Measurements from ENCODE around the gene EFS. TPM values are rescaled to one million over a fixed set of nuclear protein-coding genes. Genes with fewer than 3 reads are reported as not detected.

The EFS gene
- total RNA-seq, 1 donor from 2014 or later, result 29.6 TPM

DNA sequence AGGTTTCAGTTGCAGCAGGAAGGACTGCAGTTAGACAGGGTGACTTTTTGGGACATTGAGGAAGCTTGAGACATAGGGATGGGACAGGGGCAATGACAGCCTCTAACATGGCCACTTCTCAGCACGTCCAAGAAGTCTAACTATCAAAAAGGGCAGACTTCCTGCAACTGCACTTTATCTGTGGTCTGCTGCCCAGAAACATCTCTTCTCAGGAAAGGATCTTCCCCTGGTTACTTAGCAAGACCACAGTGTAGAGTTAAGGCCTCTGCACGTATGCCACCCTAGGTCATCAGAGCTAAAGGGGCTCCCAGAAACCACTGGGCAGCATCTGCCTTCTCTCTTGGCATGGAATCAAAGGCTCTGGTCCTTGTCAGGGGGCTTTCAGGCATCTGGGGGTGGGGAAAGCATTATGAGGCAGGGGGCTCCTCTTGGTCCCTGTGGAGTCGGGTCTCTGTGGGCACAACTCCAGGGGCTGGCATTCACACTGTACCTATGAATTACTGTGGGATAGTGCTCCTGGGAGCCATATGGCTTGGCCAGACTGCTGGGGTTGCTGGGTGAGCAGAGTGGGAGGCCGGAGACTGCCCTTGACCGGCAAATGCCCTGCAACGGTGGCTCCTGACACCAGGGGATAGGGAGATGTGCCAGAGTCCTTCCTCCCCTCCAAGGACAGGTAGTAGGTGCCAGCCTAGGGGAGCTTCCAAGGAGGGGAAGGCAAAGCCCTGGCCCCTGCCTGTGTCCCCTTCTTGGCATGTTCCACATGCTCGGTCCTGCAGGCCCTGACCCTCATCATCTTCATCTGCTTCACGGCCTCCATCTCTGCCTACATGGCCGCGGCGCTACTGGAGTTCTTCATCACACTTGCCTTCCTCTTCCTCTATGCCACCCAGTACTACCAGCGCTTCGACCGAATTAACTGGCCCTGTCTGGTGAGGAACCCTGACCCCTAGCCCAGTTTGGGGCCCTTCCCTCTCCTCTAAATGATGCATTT is 12.9 kb upstream of the EFS start:
- Mint-ChIP-seq H3K9me3 (ENCODE audit: low read depth) (no peaks in the 10 kb centered on the region), H3K27ac (ENCODE audit: unreplicated experiment) (no peak overlapping the region), H3K27me3 (ENCODE audit: low read depth) (peaks cover 35% of the 10 kb centered on the region), H3K4me1 (ENCODE audit: low read depth) (no peaks in the 10 kb centered on the region), H3K36me3 (ENCODE audit: low read depth) (no peaks in the 10 kb centered on the region), H3K4me3 (ENCODE audit: unreplicated experiment) (no peak overlapping the region)
- TF ChIP-seq, protein P1, sequence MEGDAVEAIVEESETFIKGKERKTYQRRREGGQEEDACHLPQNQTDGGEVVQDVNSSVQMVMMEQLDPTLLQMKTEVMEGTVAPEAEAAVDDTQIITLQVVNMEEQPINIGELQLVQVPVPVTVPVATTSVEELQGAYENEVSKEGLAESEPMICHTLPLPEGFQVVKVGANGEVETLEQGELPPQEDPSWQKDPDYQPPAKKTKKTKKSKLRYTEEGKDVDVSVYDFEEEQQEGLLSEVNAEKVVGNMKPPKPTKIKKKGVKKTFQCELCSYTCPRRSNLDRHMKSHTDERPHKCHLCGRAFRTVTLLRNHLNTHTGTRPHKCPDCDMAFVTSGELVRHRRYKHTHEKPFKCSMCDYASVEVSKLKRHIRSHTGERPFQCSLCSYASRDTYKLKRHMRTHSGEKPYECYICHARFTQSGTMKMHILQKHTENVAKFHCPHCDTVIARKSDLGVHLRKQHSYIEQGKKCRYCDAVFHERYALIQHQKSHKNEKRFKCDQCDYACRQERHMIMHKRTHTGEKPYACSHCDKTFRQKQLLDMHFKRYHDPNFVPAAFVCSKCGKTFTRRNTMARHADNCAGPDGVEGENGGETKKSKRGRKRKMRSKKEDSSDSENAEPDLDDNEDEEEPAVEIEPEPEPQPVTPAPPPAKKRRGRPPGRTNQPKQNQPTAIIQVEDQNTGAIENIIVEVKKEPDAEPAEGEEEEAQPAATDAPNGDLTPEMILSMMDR (IDR thresholded peaks at IDR 0.05), result no peak
- DNase-seq (ENCODE audit: low spot score), result no peak

GRCh38 chr14:23377198-23377550 is 12.2 kb upstream of the EFS start:
- no peak overlapping the region for H3K4me3 Mint-ChIP-seq (ENCODE audit: unreplicated experiment)
- H3K27ac Mint-ChIP-seq (ENCODE audit: unreplicated experiment), result no peak overlapping the region
- TF ChIP-seq, protein P1 (IDR thresholded peaks at IDR 0.05), result no peak
- H3K9me3 Mint-ChIP-seq (ENCODE audit: low read depth), result no peaks in the 10 kb centered on the region
- no peaks in the 10 kb centered on the region for H3K4me1 Mint-ChIP-seq (ENCODE audit: low read depth)
- DNase-seq (ENCODE audit: low spot score), result no peak
- peaks cover 28% of the 10 kb centered on the region for H3K27me3 Mint-ChIP-seq (ENCODE audit: low read depth)
- no peaks in the 10 kb centered on the region for H3K36me3 Mint-ChIP-seq (ENCODE audit: low read depth)

DNA sequence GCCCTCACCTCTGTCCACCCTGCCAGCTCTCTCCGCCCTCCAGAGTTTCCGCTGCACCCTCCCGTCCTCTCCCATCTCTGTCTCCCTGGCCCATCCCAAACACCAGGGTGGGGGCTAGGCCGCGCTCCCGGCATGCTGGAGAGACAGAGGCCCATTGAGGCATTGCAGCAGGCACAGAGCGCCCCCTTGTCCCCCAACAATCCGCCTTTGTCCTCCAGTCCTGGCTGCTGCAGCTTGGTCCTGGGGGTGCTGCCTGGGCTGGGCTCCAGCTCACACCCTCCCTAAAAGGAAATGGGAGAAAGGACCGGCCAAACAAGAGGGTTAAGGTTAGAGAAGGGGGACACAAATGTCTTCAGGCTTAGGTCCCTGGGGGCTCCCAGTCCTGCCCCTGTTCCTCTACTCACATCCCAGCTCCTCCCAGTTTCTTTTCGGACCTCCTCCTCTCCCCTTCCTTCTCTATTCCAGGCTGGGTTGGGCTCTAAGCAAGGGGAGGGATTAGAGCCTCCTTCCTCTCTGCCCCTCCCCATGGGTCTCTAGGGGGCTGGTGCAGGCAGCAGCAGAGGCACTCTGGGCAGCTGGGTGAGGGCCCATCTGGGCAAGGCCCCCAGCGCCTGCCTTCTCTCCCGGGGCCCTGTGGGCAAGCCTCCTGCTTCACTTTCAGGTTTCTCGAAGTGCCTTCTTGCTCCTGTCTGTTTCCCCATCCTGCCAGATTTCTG is 11.7 kb upstream of the EFS start, which contains the start of gene CMTM5:
Gene CMTM5, plus strand, starts transcription at position 565 of the 716 bp plus-strand sequence. CDS start 206 bp downstream, outside the sequence.
- peaks cover 23% of the 10 kb centered on the region for H3K27me3 Mint-ChIP-seq (ENCODE audit: low read depth)
- no peaks in the 10 kb centered on the region for H3K36me3 Mint-ChIP-seq (ENCODE audit: low read depth)
- DNase-seq (ENCODE audit: low spot score), result no peak
- TF ChIP-seq, protein P1 (IDR thresholded peaks at IDR 0.05), result no peak
- H3K9me3 Mint-ChIP-seq (ENCODE audit: low read depth), result no peaks in the 10 kb centered on the region
- no peaks in the 10 kb centered on the region for H3K4me1 Mint-ChIP-seq (ENCODE audit: low read depth)
- H3K4me3 Mint-ChIP-seq (ENCODE audit: unreplicated experiment), result no peak within 1 kb of the TSS
- no peak within 1 kb of the TSS for H3K27ac Mint-ChIP-seq (ENCODE audit: unreplicated experiment)

DNA sequence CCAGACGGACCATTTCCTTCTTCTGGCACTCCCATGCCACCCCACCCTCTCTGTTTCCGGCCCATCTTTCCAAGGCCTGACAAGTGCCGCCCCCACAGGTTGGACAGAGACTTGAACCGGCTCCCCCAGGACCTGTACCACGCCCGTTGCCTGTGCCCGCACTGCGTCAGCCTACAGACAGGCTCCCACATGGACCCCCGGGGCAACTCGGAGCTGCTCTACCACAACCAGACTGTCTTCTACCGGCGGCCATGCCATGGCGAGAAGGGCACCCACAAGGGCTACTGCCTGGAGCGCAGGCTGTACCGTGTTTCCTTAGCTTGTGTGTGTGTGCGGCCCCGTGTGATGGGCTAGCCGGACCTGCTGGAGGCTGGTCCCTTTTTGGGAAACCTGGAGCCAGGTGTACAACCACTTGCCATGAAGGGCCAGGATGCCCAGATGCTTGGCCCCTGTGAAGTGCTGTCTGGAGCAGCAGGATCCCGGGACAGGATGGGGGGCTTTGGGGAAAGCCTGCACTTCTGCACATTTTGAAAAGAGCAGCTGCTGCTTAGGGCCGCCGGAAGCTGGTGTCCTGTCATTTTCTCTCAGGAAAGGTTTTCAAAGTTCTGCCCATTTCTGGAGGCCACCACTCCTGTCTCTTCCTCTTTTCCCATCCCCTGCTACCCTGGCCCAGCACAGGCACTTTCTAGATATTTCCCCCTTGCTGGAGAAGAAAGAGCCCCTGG is 10.7 kb upstream of the EFS start:
- no peaks in the 10 kb centered on the region for H3K9me3 Mint-ChIP-seq (ENCODE audit: low read depth)
- no peak overlapping the region for H3K4me3 Mint-ChIP-seq (ENCODE audit: unreplicated experiment)
- TF ChIP-seq, protein P1 (IDR thresholded peaks at IDR 0.05), result no peak
- H3K27me3 Mint-ChIP-seq (ENCODE audit: low read depth), result peaks cover 22% of the 10 kb centered on the region
- H3K4me1 Mint-ChIP-seq (ENCODE audit: low read depth), result no peaks in the 10 kb centered on the region
- H3K36me3 Mint-ChIP-seq (ENCODE audit: low read depth), result no peaks in the 10 kb centered on the region
- DNase-seq (ENCODE audit: low spot score), result no peak
- no peak overlapping the region for H3K27ac Mint-ChIP-seq (ENCODE audit: unreplicated experiment)

GRCh38 chr14:23373041-23373440 is 8.1 kb upstream of the EFS start:
- H3K4me3 Mint-ChIP-seq (ENCODE audit: unreplicated experiment), result no peak overlapping the region
- DNase-seq (ENCODE audit: low spot score), result no peak
- no peaks in the 10 kb centered on the region for H3K36me3 Mint-ChIP-seq (ENCODE audit: low read depth)
- H3K27me3 Mint-ChIP-seq (ENCODE audit: low read depth), result peaks cover 12% of the 10 kb centered on the region
- TF ChIP-seq, protein P1 (IDR thresholded peaks at IDR 0.05), result no peak
- H3K9me3 Mint-ChIP-seq (ENCODE audit: low read depth), result no peaks in the 10 kb centered on the region
- no peaks in the 10 kb centered on the region for H3K4me1 Mint-ChIP-seq (ENCODE audit: low read depth)
- no peak overlapping the region for H3K27ac Mint-ChIP-seq (ENCODE audit: unreplicated experiment)
